SH-SY5Y (cell line): Measurements from ENCODE around the gene CAGE1.

Experiments used
- GATA2 ChIP-seq: IDR thresholded peaks from 2 replicates; pipeline ENCODE4 v1.6.1; 2011; ENCODE audit warnings: mild to moderate bottlenecking, low read depth, low read length
- GATA3 ChIP-seq: IDR thresholded peaks from 2 replicates; pipeline ENCODE4 v1.6.1; 2011; ENCODE audit warnings: low read depth, mild to moderate bottlenecking, low read length, moderate library complexity

- TF ChIP-seq GATA2: no peak
- no peak for TF ChIP-seq GATA3
Observed at GRCh38 chr6:7315948-7316365, 73.6 kb downstream of the CAGE1 start.
